WTC11 (cell line): ENCODE measurements around the gene ADGRB3. TPM values are rescaled to one million over a fixed set of nuclear protein-coding genes. Genes with fewer than 3 reads are reported as not detected.

Experiments
- ATAC-seq: fragments of 200-7000 bp; cut with Tn5 transposase; 2 replicates; pipeline ENCODE4 v1.10.0; 2021; ENCODE audit warnings: mild to moderate bottlenecking, moderate library complexity
- CTCF ChIA-PET: fragments of 300-600 bp; sonication (Branson Sonifier 250); formaldehyde crosslinking; loops from one replicate; lab custom pipeline; 2021; ENCODE audit warnings: antibody characterized with exemption; lab: Charles Lee
- POLR2A ChIA-PET: fragments of 350-600 bp; sonication (Branson Sonifier 250); formaldehyde crosslinking; loops from one replicate; lab custom pipeline; 2021; ENCODE audit warnings: antibody characterized with exemption; lab: Charles Lee
- DNase-seq: peaks from one replicate; pipeline ENCODE4 v3.0.0; 2021; ENCODE audit warnings: low spot score
- H3K27ac Mint-ChIP-seq: 2 replicates; pipeline ENCODE4 v1.8.0; 2021; ENCODE audit warnings: mixed read lengths
- H3K27me3 Mint-ChIP-seq: 2 replicates; pipeline ENCODE4 v1.8.0; 2021; ENCODE audit warnings: low read depth, mild to moderate bottlenecking, moderate library complexity, mixed read lengths
- H3K36me3 Mint-ChIP-seq: 2 replicates; pipeline ENCODE4 v1.8.0; 2021; ENCODE audit warnings: mixed read lengths
- H3K4me1 Mint-ChIP-seq: 2 replicates; pipeline ENCODE4 v1.8.0; 2022; ENCODE audit warnings: mixed read lengths
- H3K4me3 Mint-ChIP-seq: 2 replicates; pipeline ENCODE4 v1.8.0; 2021; ENCODE audit warnings: mild to moderate bottlenecking, moderate library complexity, mixed read lengths
- H3K9me3 Mint-ChIP-seq: 2 replicates; pipeline ENCODE4 v1.8.0; 2021; ENCODE audit warnings: mixed read lengths
- ATF1 ChIP-seq: sonication (generic); formaldehyde crosslinking; IDR thresholded peaks from 2 replicates; pipeline ENCODE4 v1.8.1; 2023; ENCODE audit warnings: mild to moderate bottlenecking, moderate library complexity, missing genetic modification reagents
- CREB1 ChIP-seq: sonication (generic); formaldehyde crosslinking; IDR thresholded peaks from 2 replicates; pipeline ENCODE4 v1.8.0; 2023; ENCODE audit warnings: mild to moderate bottlenecking, missing genetic modification reagents
- E2F5 ChIP-seq: sonication (generic); formaldehyde crosslinking; IDR thresholded peaks from 2 replicates; pipeline ENCODE4 v1.8.1; 2022; ENCODE audit warnings: mild to moderate bottlenecking, moderate library complexity, missing genetic modification reagents
- ERG ChIP-seq: fragments of 250-450 bp; sonication (Bioruptor Pico); IDR thresholded peaks from 2 replicates; pipeline ENCODE4 v1.8.0; 2021; ENCODE audit warnings: mild to moderate bottlenecking
- GABPB1 ChIP-seq: sonication (generic); formaldehyde crosslinking; IDR thresholded peaks from 2 replicates; pipeline ENCODE4 v1.8.1; 2023; ENCODE audit warnings: mild to moderate bottlenecking, missing genetic modification reagents
- HMGA2 ChIP-seq: fragments of 250-450 bp; sonication (Bioruptor Pico); IDR thresholded peaks from 2 replicates; pipeline ENCODE4 v1.4.0; 2021; ENCODE audit warnings: mild to moderate bottlenecking, moderate library complexity
- HMGXB4 ChIP-seq: sonication (generic); formaldehyde crosslinking; IDR thresholded peaks from 2 replicates; pipeline ENCODE4 v1.8.1; 2023; ENCODE audit warnings: mild to moderate bottlenecking, moderate library complexity, missing genetic modification reagents
- JUN ChIP-seq: sonication (generic); formaldehyde crosslinking; IDR thresholded peaks from 2 replicates; pipeline ENCODE4 v1.8.0; 2023; ENCODE audit warnings: mild to moderate bottlenecking, missing genetic modification reagents
- KAT7 ChIP-seq: sonication (generic); formaldehyde crosslinking; IDR thresholded peaks from 2 replicates; pipeline ENCODE4 v1.8.1; 2023; ENCODE audit warnings: missing genetic modification reagents, mild to moderate bottlenecking, borderline replicate concordance
- MAX ChIP-seq: sonication (generic); formaldehyde crosslinking; IDR thresholded peaks from 2 replicates; pipeline ENCODE4 v1.8.0; 2022; ENCODE audit warnings: mild to moderate bottlenecking, missing genetic modification reagents
- PRDM15 ChIP-seq: sonication (generic); formaldehyde crosslinking; IDR thresholded peaks from 2 replicates; pipeline ENCODE4 v1.8.0; 2022; ENCODE audit warnings: missing genetic modification reagents
- PRRX2 ChIP-seq: fragments of 250-450 bp; sonication (Bioruptor Pico); IDR thresholded peaks from 2 replicates; pipeline ENCODE4 v1.8.0; 2021; ENCODE audit warnings: mild to moderate bottlenecking
- STAT6 ChIP-seq: sonication (generic); formaldehyde crosslinking; conservative IDR thresholded peaks from 2 replicates; pipeline ENCODE4 v1.8.1; 2023; ENCODE audit warnings: mild to moderate bottlenecking, low read depth, missing genetic modification reagents, moderate library complexity
- TP53 ChIP-seq: sonication (generic); formaldehyde crosslinking; IDR thresholded peaks from 2 replicates; pipeline ENCODE4 v1.8.1; 2023; ENCODE audit warnings: mild to moderate bottlenecking, missing genetic modification reagents
- USF1 ChIP-seq: sonication (generic); formaldehyde crosslinking; IDR thresholded peaks from 2 replicates; pipeline ENCODE4 v1.8.0; 2022; ENCODE audit warnings: mild to moderate bottlenecking, missing genetic modification reagents
- ZNF121 ChIP-seq: sonication (generic); formaldehyde crosslinking; IDR thresholded peaks from 2 replicates; pipeline ENCODE4 v1.8.0; 2023; ENCODE audit warnings: missing genetic modification reagents
- ZNF219 ChIP-seq: sonication (generic); formaldehyde crosslinking; IDR thresholded peaks from 2 replicates; pipeline ENCODE4 v1.8.0; 2023; ENCODE audit warnings: missing genetic modification reagents, mild to moderate bottlenecking, borderline replicate concordance
- ZNF317 ChIP-seq: sonication (generic); formaldehyde crosslinking; IDR thresholded peaks from 2 replicates; pipeline ENCODE4 v1.8.1; 2023; ENCODE audit warnings: low read depth, mild to moderate bottlenecking, moderate library complexity, missing genetic modification reagents, borderline replicate concordance
- ZNF425 ChIP-seq: fragments of 250-450 bp; sonication (Bioruptor Pico); conservative IDR thresholded peaks from 2 replicates; pipeline ENCODE4 v1.9.0; 2021; ENCODE audit warnings: mild to moderate bottlenecking
- total RNA-seq: library from RNA; stranded (reverse); gene quantifications from 3 replicates; pipeline ENCODE4 v1.2.3, GENCODE V29; 2021

The ADGRB3 gene
- total RNA-seq, 1 experiment from 2014 or later: 1.9 TPM

GRCh38 chr6:68653706-68654089 is 18.6 kb downstream of the ADGRB3 start:
- no peak overlapping the region for H3K27ac Mint-ChIP-seq
- TF ChIP-seq MAX (no peak), JUN (no peak), PRRX2 (CRISPR knock-in tag) (no peak), USF1 (CRISPR knock-in tag) (no peak), ATF1 (CRISPR knock-in tag) (no peak), ZNF219 (no peak), E2F5 (CRISPR knock-in tag) (no peak), HMGA2 (CRISPR knock-in tag) (no peak), KAT7 (CRISPR knock-in tag) (no peak), ERG (CRISPR knock-in tag) (no peak), ZNF425 (no peak), CREB1 (CRISPR knock-in tag) (no peak), ZNF121 (no peak), HMGXB4 (CRISPR knock-in tag) (no peak), GABPB1 (no peak)
- TF ChIP-seq, all 79 proteins: peak for 0
- CTCF ChIA-PET: no interaction called here

GRCh38 chr6:68654134-68654533 is 19.1 kb downstream of the ADGRB3 start:
- ChIA-PET POLR2A (no interaction called here), CTCF (no interaction called here)
- H3K4me3 Mint-ChIP-seq: no peak overlapping the region
- H3K9me3 Mint-ChIP-seq: no peaks in the 10 kb centered on the region
- DNase-seq: no peak
- H3K4me1 Mint-ChIP-seq: peaks cover 5% of the 10 kb centered on the region
- no peak for ATAC-seq
- H3K27ac Mint-ChIP-seq: no peak overlapping the region
- H3K27me3 Mint-ChIP-seq: no peaks in the 10 kb centered on the region
- H3K36me3 Mint-ChIP-seq: no peaks in the 10 kb centered on the region
- no peak for TF ChIP-seq ZNF317 (CRISPR knock-in tag)
- TF ChIP-seq ERG (CRISPR knock-in tag): no peak
- TF ChIP-seq TP53 (CRISPR knock-in tag): no peak
- no peak for TF ChIP-seq STAT6 (CRISPR knock-in tag)
- no peak for TF ChIP-seq PRDM15 (CRISPR knock-in tag)

More at GRCh38 chr6:68653706-68654089, 18.6 kb downstream of the ADGRB3 start:
- POLR2A ChIA-PET: no interaction called here
- ATAC-seq: no peak
- H3K4me3 Mint-ChIP-seq: no peak overlapping the region
- no peaks in the 10 kb centered on the region for H3K36me3 Mint-ChIP-seq
- H3K9me3 Mint-ChIP-seq: no peaks in the 10 kb centered on the region
- H3K4me1 Mint-ChIP-seq: peaks cover 5% of the 10 kb centered on the region
- H3K27me3 Mint-ChIP-seq: no peaks in the 10 kb centered on the region
- DNase-seq: no peak
